Measurements from ENCODE around the gene CMTM2. TPM values are rescaled to one million over a fixed set of nuclear protein-coding genes. Genes with fewer than 3 reads are reported as not detected.
"Not testable (repeated sequence)": the region's sequence is repeated elsewhere in the genome, so short reads cannot be mapped to it uniquely, and the experiment has no call there.

The CMTM2 gene
- total RNA-seq, 2 donors from 2014 or later: 0.70 TPM; not detected in 1

DNA sequence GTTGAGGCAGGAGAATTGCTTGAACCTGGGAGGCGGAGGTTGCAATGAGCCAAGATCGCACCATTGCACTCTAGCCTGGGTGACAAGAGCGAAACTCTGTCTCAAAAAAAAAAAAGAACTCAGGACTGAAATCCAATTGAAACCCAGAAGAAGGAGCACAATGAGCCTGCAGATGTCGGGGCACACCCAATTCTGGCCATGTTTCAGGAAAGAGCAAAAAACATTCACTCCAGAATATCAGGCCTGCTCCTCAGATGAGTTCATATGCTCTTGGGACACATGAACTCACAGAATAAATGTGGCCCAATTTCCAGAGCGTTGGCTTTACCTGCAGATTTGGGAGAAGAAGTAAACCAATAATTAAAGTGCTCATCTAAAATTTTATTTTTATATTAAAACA lies 3.0 kb upstream of the CMTM2 start:
- Mint-ChIP-seq H3K36me3 (ENCODE audit: low read depth) (peaks cover 5% of the 10 kb centered on the region), H3K4me1 (peaks cover 12% of the 10 kb centered on the region), H3K4me3 (no peak overlapping the region), H3K27me3 (peaks cover 22% of the 10 kb centered on the region), H3K27ac (no peak overlapping the region)
- DNase-seq (no peak), ATAC-seq (no peak)
- H3K9me3 ChIP-seq (ENCODE audit: control insufficient read depth, low read length, poor library complexity, severe bottlenecking): no peaks in the 10 kb centered on the region

DNA sequence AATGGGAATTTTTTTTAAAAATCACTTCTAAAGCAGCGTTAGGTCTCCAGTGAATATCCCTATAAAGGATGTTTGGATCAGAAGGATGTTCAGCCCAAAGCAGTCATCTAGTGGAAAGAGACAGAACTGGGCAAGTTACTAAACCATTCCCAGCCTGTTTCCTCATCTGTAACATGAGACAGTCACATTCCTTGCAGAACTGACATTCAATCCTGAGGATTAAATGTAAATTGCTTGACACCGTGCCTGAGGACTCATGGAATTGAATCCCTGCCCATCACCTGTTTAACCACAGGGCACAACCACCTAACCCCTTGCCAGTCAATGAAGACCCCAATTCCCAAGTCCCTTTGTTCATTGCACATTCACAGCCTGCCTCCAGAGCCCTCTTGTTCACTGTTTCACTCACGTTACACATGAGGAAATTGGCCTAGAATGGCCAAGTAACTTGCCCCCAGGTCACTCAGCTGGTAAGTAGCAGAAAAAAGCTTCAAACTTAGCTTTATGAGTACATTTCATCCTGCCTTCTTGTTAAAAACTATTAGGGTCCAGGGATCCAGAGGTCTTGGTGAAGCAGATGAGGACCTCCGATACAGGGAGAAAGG lies 1.4 kb downstream of the CMTM2 start:
- no peak for DNase-seq
- Mint-ChIP-seq H3K4me1 (peaks cover 10% of the 10 kb centered on the region), H3K27me3 (peaks cover 22% of the 10 kb centered on the region), H3K4me3 (peak overlapping the region; percentile 43), H3K36me3 (ENCODE audit: low read depth) (peaks cover 5% of the 10 kb centered on the region), H3K27ac (no peak overlapping the region)
- no peak for ATAC-seq
- H3K9me3 ChIP-seq (ENCODE audit: control insufficient read depth, low read length, poor library complexity, severe bottlenecking): no peaks in the 10 kb centered on the region

DNA sequence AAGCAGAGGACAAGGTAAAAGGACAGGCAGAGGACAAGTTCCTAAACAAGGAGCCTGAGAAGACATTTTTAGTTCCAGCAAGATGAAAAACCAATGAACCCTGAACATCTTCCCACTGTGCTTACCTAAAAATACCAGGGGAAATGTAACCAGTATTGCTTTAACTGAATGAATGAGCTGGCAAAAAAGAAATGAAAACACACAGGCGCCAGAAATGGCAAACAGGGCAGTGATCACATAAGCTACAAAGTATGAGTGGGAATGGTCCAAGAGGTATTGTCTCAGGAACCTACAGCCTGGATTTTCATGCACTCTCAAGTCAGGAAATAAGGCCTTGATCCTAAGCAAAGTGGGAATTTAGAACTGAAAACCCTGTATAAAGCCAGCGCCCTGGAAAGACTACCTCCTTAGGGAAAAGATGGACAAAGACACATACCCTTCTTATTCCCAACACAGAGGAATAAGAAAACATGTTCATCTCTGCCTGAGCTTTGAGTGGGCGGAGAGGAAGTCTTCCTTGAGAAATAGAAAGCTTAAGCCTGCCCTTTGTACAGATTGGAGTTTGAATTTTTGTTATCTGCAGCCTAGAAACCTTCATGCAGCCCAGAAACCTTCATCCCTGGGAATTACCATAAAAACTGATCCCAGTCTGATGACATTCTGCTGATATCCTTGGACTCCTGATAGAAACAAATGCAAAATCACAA lies 2.1 kb downstream of the CMTM2 start:
- Mint-ChIP-seq H3K4me3 (no peak overlapping the region), H3K36me3 (ENCODE audit: low read depth) (peaks cover 5% of the 10 kb centered on the region), H3K27me3 (peaks cover 22% of the 10 kb centered on the region), H3K4me1 (peaks cover 13% of the 10 kb centered on the region), H3K27ac (no peak overlapping the region)
- H3K9me3 ChIP-seq (ENCODE audit: control insufficient read depth, low read length, poor library complexity, severe bottlenecking): no peaks in the 10 kb centered on the region
- ATAC-seq (no peak), DNase-seq (no peak)

DNA sequence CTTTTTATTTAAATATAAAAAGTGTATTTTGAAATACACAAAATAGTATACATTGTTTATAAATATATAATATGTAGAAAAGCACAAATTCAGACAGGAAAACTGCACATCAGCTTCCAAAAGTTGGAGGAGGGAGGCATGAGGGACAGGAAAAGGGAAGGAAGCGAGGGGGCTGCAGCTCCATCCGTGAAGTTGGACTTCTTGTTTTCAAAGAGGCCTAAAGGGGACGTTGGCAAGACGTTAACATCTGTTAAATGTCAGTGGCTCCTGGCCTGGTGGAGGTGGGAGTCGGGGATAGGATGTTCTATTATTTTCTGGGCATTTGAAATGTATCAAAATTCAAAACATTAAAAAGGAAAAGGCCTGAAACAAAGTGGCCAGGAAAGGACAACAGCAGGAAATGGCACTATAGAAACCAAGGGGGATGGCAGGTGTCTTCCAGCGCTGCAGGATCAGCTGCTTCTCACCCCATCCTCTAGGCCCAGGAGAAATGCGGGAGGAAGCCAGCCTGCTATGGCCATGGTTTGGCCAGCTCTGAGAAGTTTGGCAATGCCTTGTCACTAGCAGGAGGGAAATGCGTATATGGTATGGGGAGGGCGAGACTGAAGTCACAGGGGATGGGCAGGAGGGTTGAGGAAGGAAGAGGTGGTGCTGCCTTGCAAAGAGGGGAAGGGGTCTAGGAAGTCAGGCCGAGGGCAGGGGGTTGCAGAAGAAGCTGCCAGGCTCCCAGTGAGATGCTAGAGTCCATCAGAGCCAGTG lies 6.4 kb downstream of the CMTM2 start:
- no peaks in the 10 kb centered on the region for H3K27me3 Mint-ChIP-seq
- no peaks in the 10 kb centered on the region for H3K36me3 Mint-ChIP-seq (ENCODE audit: low read depth)
- H3K27ac Mint-ChIP-seq: no peak overlapping the region
- ATAC-seq (no peak), DNase-seq (no peak)
- no peaks in the 10 kb centered on the region for H3K9me3 ChIP-seq (ENCODE audit: control insufficient read depth, low read length, poor library complexity, severe bottlenecking)
- no peak overlapping the region for H3K4me3 Mint-ChIP-seq
- H3K4me1 Mint-ChIP-seq: peaks cover 22% of the 10 kb centered on the region

DNA sequence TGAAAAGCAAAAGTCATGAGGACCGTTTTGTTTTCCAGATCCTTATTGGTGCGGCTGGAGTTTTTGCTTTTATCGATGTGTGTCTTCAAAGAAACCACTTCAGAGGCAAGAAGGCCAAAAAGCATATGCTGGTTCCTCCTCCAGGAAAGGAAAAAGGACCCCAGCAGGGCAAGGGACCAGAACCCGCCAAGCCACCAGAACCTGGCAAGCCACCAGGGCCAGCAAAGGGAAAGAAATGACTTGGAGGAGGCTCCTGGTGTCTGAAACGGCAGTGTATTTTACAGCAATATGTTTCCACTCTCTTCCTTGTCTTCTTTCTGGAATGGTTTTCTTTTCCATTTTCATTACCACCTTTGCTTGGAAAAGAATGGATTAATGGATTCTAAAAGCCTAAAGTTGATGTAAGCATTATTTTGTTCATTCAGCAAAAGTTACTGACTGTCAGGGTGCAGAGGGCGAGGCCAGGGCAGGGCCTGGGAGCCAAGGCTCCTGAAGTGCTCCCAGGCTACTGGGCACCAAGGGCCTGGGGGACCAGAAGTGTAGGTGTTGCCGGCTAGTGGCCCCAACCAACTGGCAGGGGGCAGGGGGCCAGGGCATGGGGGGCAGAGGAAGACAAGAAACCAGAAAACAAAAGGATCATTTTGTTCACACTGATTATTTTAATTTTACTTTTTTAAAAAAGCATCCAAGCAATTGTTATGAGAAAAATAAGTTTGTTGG lies 8.8 kb downstream of the CMTM2 start:
- no peak overlapping the region for H3K27ac Mint-ChIP-seq
- ATAC-seq (no peak), DNase-seq (no peak)
- H3K27me3 Mint-ChIP-seq: no peaks in the 10 kb centered on the region
- peak overlapping the region; percentile 41 for H3K4me3 Mint-ChIP-seq
- H3K9me3 ChIP-seq (ENCODE audit: control insufficient read depth, low read length, poor library complexity, severe bottlenecking): no peaks in the 10 kb centered on the region
- peaks cover 26% of the 10 kb centered on the region for H3K4me1 Mint-ChIP-seq
- H3K36me3 Mint-ChIP-seq (ENCODE audit: low read depth): no peaks in the 10 kb centered on the region

DNA sequence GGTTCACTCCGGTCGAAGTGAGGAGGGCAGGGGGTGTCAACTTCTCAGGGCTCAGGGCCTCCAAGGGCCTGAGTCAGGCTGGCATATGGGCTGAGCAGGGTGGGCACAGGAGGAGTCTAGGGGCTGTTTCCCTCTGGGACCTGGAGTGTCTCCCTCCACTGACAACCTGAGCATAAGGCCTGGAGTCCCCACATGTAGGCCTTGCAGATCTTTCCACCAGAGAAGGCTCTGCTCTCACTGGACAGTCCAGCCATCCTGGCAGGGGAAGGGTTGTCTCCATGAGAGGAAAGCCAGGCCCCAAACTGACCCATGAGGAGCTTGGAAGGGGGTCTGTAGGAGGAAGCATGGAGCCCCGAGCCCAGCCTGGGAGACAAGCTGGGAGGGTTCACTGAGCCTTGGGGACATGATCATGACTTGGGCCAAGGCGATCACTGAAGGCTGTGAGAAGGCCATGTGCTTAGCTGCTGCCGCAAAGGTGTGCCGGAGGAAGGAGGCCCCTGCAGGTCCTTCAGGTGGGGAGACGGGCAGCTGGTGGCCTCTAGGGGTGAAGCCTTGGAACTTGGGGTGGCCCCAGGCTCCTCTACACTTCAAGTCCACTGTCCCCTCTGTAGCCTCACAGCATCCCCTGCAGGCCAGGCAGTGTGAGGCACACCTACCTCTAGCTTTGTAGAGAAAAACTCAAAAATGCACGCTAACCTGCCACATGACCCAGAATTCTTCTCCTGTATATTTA lies 9.9 kb downstream of the CMTM2 start:
- ATAC-seq (peak; percentile 99), DNase-seq (peak; percentile 33 to 52 (median 48))
- H3K9me3 ChIP-seq (ENCODE audit: control insufficient read depth, low read length, poor library complexity, severe bottlenecking): no peaks in the 10 kb centered on the region
- H3K4me3 Mint-ChIP-seq: peak overlapping the region; percentile 91
- no peaks in the 10 kb centered on the region for H3K36me3 Mint-ChIP-seq (ENCODE audit: low read depth)
- H3K4me1 Mint-ChIP-seq: peaks cover 26% of the 10 kb centered on the region
- peak overlapping the region; percentile 70 for H3K27ac Mint-ChIP-seq
- H3K27me3 Mint-ChIP-seq: no peaks in the 10 kb centered on the region

DNA sequence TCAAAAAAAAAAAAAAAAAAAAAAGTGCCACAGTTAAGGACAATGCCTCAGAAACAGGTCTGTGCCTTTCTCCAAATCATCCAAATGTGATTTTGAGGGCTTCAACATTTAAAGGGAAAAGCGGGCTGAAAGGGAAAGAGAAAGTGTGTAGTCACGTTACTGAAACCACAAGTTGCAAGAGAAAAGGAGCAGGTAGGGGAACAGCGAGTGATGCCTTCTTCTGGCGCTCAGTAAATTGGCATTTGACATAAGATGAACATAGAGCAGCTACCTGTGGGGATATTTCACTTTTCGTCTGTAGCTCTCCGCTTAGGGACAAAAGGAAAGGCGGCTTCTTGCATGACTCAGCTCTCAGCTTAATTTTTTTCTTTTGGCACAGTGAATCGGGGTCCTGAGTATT lies 11.1 kb downstream of the CMTM2 start:
- H3K4me3 Mint-ChIP-seq: peak overlapping the region; percentile 91
- H3K27ac Mint-ChIP-seq: peak overlapping the region; percentile 70
- H3K4me1 Mint-ChIP-seq: peaks cover 29% of the 10 kb centered on the region
- no peaks in the 10 kb centered on the region for H3K9me3 ChIP-seq (ENCODE audit: control insufficient read depth, low read length, poor library complexity, severe bottlenecking)
- H3K36me3 Mint-ChIP-seq (ENCODE audit: low read depth): no peaks in the 10 kb centered on the region
- DNase-seq: no peak
- no peaks in the 10 kb centered on the region for H3K27me3 Mint-ChIP-seq
- ATAC-seq: peak; percentile 46

DNA sequence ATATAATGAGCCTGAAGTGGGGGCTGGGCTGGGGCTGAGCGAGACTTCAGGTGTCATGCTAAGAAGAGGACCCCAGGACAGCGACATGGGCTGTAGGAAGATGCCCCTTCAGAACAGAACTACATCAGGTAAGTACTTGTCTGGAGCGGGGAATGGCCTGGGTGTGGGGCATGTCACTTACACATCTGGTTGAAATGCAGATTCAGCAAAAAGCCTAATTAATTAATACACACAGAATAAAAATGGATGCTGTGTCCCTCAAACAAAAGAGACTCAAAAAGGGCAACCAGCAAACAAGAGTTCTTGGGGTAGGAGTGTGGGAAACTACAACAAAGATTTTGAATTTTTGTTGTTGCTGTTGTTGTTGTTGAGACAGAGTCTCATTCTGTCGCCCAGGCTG lies 11.8 kb downstream of the CMTM2 start:
- ATAC-seq (no peak), DNase-seq (no peak)
- peak overlapping the region; percentile 70 for H3K27ac Mint-ChIP-seq
- H3K27me3 Mint-ChIP-seq: no peaks in the 10 kb centered on the region
- no peaks in the 10 kb centered on the region for H3K9me3 ChIP-seq (ENCODE audit: control insufficient read depth, low read length, poor library complexity, severe bottlenecking)
- H3K4me1 Mint-ChIP-seq: peaks cover 24% of the 10 kb centered on the region
- no peaks in the 10 kb centered on the region for H3K36me3 Mint-ChIP-seq (ENCODE audit: low read depth)
- H3K4me3 Mint-ChIP-seq: peak overlapping the region; percentile 91

DNA sequence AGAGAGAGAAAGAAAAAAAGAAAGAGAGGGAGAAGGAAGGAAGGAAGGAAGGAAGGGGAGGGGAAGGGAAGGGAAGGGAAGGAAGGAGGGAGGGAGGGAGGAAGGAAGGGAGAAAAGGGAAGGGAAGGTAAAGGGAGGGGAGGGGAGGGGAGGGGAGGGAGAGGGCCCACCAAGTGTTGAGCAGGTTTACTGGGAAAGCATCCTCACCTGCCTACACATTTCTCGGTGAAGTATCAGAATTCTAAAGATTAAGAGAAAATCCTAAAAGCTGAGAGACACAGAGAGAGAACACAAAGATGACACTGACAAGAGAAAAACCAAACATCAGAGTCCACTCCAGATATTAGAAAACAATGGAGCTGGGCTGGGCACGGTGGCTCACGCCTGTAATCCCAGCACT lies 13.0 kb downstream of the CMTM2 start:
- Mint-ChIP-seq H3K27ac (no peak overlapping the region), H3K4me1 (peaks cover 27% of the 10 kb centered on the region), H3K27me3 (no peaks in the 10 kb centered on the region), H3K36me3 (ENCODE audit: low read depth) (no peaks in the 10 kb centered on the region), H3K4me3 (no peak overlapping the region)
- no peak for DNase-seq
- ATAC-seq: no peak
- H3K9me3 ChIP-seq (ENCODE audit: control insufficient read depth, low read length, poor library complexity, severe bottlenecking): no peaks in the 10 kb centered on the region

DNA sequence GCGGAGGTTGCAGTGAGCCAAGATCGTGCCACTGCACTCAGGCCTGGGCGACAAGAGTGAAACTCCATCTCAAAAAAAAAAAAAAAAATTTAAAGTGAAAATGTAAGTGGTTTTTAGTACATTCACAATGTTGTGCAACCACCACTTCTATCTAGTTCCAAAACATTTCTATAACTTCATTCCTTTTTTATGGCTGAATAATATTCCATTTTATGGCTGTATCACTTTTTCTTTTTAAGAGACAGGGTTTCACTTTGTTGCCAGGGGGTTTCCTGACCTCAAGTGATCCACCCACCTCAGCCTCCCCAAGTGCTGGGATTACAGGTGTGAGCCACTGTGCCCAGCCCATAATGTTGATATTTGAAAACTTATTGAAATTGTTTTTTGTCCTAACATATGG lies 13.6 kb downstream of the CMTM2 start:
- H3K36me3 Mint-ChIP-seq (ENCODE audit: low read depth): no peaks in the 10 kb centered on the region
- H3K27me3 Mint-ChIP-seq: no peaks in the 10 kb centered on the region
- no peak for DNase-seq
- H3K4me3 Mint-ChIP-seq: no peak overlapping the region
- no peak overlapping the region for H3K27ac Mint-ChIP-seq
- no peak for ATAC-seq
- peaks cover 28% of the 10 kb centered on the region for H3K4me1 Mint-ChIP-seq
- H3K9me3 ChIP-seq (ENCODE audit: control insufficient read depth, low read length, poor library complexity, severe bottlenecking): no peaks in the 10 kb centered on the region

DNA sequence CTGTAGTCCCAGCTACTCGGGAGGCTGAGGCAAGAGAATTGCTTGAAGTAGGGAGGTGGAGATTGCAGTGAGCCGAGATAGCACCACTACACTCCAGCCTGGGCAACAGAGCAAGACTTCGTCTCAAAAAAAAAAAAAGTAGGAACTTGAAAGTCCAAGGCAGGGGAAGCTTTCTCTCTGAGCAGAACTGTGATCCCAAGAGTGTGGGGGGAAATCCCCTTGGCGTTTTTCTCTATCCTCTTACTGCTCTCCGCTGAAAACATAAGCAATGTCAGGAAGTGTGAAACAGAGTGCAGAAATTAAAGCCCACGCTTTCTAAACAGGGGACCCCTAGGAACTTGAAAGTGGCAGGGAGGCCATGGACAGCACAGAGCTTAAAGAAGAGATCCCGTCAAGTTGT lies 15.5 kb downstream of the CMTM2 start:
- no peaks in the 10 kb centered on the region for H3K36me3 Mint-ChIP-seq (ENCODE audit: low read depth)
- ATAC-seq: no peak
- DNase-seq: no peak
- no peaks in the 10 kb centered on the region for H3K27me3 Mint-ChIP-seq
- H3K9me3 ChIP-seq (ENCODE audit: control insufficient read depth, low read length, poor library complexity, severe bottlenecking): no peaks in the 10 kb centered on the region
- H3K4me3 Mint-ChIP-seq: no peak overlapping the region
- H3K27ac Mint-ChIP-seq: no peak overlapping the region
- peaks cover 28% of the 10 kb centered on the region for H3K4me1 Mint-ChIP-seq

DNA sequence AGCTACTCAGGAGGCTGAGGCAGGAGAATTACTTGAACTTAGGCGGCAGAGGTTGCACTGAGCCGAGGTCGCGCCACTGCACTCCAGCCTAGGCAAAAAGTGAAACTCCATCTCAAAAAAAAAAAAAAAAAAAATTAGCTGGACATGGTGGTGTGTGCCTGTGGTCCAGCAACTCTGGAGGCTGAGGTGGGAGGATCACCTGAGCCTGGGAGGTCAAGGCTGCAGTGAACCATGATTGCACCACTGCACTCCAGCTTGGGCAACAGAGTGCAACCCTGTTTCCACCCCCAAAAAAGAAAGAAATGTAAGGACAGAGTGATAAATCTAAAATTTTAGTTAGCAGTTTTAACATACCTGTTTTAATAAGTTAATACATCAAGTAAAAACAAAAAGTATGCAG lies 17.3 kb downstream of the CMTM2 start:
- not testable (repeated sequence) for H3K27me3 Mint-ChIP-seq; H3K27ac Mint-ChIP-seq; DNase-seq; H3K36me3 Mint-ChIP-seq (ENCODE audit: low read depth); H3K4me3 Mint-ChIP-seq; ATAC-seq; H3K9me3 ChIP-seq (ENCODE audit: control insufficient read depth, low read length, poor library complexity, severe bottlenecking)
- H3K4me1 Mint-ChIP-seq: peaks cover 20% of the 10 kb centered on the region
